Tibial artery (tissue), 4 donors: ENCODE results near the gene E2F3.

Source experiments
- DNase-seq, 2 donors: peaks; one replicate each; pipeline ENCODE4 v3.0.0-alpha.2; 2019
- H3K27ac ChIP-seq, 2 donors: fragments of 200-600 bp; sonication (generic) in 1 of 2; 1 replicate in 1 of 2; 2 replicates in 1 of 2; pipeline ENCODE4 v1.5.1; 2018 to 2019; ENCODE audit warnings: mild to moderate bottlenecking in 1 of 2
- H3K27me3 ChIP-seq, 2 donors: fragments of 200-600 bp; sonication (generic) in 1 of 2; one replicate each; pipeline versions ENCODE4 v1.5.1 to v1.6.0; 2016 to 2019
- H3K36me3 ChIP-seq, 3 donors: fragments of 200-600 bp; sonication (generic) in 2 of 3; one replicate each; pipeline ENCODE4 v1.5.1; 2016 to 2019; ENCODE audit warnings: mild to moderate bottlenecking in 2 of 3
- H3K4me1 ChIP-seq, 4 donors: fragments of 200-600 bp; sonication (generic) in 2 of 4; 1 replicate in 3 of 4; 2 replicates in 1 of 4; pipeline ENCODE4 v1.5.1; 2016 to 2019
- H3K4me3 ChIP-seq, 2 donors: fragments of 200-600 bp; sonication (generic) in 1 of 2; 1 replicate in 1 of 2; 2 replicates in 1 of 2; pipeline ENCODE4 v1.5.1; 2018 to 2019; ENCODE audit warnings: mild to moderate bottlenecking in 2 of 2
- H3K9me3 ChIP-seq, 3 donors: fragments of 200-600 bp; sonication (generic) in 1 of 3; one replicate each; pipeline ENCODE4 v1.5.1; 2016 to 2019
- intact Hi-C: fragments of 100-400 bp; cut with DNase I; formaldehyde crosslinking; loops from one replicate; pipeline ENCODE4 v1.15.0; 2023; ENCODE audit warnings: low total_unique reads
- TF ChIP-seq, protein P1 (sequence below), 2 experiments: fragments of 200-600 bp in 1 of 2; fragments of 450-650 bp in 1 of 2; IDR thresholded peaks; one replicate each; pipeline ENCODE4 v1.5.1; 2017 to 2019; ENCODE audit warnings: antibody characterized with exemption in 2 of 2, mild to moderate bottlenecking in 1 of 2, moderate library complexity in 1 of 2

Gene E2F3

GRCh38 chr6:20539387-20539786 lies 137.7 kb downstream of the E2F3 start:
- H3K4me1 ChIP-seq = peaks cover 0 to 31% (median 17%) of the 10 kb centered on the region in 4 donors
- H3K27me3 ChIP-seq = no peaks in the 10 kb centered on the region
- TF ChIP-seq, protein P1, sequence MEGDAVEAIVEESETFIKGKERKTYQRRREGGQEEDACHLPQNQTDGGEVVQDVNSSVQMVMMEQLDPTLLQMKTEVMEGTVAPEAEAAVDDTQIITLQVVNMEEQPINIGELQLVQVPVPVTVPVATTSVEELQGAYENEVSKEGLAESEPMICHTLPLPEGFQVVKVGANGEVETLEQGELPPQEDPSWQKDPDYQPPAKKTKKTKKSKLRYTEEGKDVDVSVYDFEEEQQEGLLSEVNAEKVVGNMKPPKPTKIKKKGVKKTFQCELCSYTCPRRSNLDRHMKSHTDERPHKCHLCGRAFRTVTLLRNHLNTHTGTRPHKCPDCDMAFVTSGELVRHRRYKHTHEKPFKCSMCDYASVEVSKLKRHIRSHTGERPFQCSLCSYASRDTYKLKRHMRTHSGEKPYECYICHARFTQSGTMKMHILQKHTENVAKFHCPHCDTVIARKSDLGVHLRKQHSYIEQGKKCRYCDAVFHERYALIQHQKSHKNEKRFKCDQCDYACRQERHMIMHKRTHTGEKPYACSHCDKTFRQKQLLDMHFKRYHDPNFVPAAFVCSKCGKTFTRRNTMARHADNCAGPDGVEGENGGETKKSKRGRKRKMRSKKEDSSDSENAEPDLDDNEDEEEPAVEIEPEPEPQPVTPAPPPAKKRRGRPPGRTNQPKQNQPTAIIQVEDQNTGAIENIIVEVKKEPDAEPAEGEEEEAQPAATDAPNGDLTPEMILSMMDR (IDR thresholded peaks at IDR 0.05) = no peak
- peaks cover 0 to 18% (median 7%) of the 10 kb centered on the region in 3 donors for H3K36me3 ChIP-seq
- H3K27ac ChIP-seq = no peak overlapping the region
- no peaks in the 10 kb centered on the region for H3K9me3 ChIP-seq
- H3K4me3 ChIP-seq = no peak overlapping the region
- intact Hi-C loops = loop anchor here (10.0 kb wide), 1 partner anchor 325 kb away; the partner anchor contains the start of gene MBOAT1
- no peak for DNase-seq

DNA sequence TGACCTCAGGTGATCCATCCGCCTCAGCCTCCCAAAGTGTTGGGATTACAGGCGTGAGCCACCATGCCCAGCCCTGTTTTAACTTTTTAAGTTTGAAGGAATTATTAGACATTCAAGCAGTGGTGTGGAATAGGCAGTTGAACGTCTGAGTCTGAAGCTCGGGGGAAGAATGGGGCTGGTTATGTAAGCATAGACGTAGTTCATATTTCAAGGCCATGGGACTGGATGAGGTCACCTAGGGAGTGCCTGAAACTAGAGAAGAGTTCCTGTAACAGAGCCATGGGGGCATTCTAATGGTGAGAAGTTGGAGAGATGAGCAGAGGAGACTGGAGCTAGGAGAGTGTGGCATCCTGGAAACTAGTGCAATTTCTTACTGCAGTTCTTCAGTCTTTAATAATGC lies 139.0 kb downstream of the E2F3 start:
- no peaks in the 10 kb centered on the region for H3K9me3 ChIP-seq
- H3K27ac ChIP-seq = no peak overlapping the region
- TF ChIP-seq, protein P1 (IDR thresholded peaks at IDR 0.05) = no peak
- no peaks in the 10 kb centered on the region for H3K27me3 ChIP-seq
- H3K4me3 ChIP-seq = no peak overlapping the region
- H3K4me1 ChIP-seq = peaks cover 0 to 25% (median 13%) of the 10 kb centered on the region in 4 donors
- intact Hi-C loops = no loop called here
- peaks cover 5 to 22% (median 7%) of the 10 kb centered on the region in 3 donors for H3K36me3 ChIP-seq
- DNase-seq = no peak

GRCh38 chr6:20541382-20541781 lies 139.7 kb downstream of the E2F3 start:
- Histone ChIP-seq H3K27me3 (no peaks in the 10 kb centered on the region), H3K4me1 (peaks cover 0 to 21% (median 7%) of the 10 kb centered on the region in 4 donors), H3K9me3 (no peaks in the 10 kb centered on the region), H3K27ac (no peak overlapping the region), H3K4me3 (no peak overlapping the region), H3K36me3 (peaks cover 5 to 28% (median 9%) of the 10 kb centered on the region in 3 donors)
- DNase-seq = no peak
- intact Hi-C loops = no loop called here
- TF ChIP-seq, protein P1 (IDR thresholded peaks at IDR 0.05) = no peak

DNA sequence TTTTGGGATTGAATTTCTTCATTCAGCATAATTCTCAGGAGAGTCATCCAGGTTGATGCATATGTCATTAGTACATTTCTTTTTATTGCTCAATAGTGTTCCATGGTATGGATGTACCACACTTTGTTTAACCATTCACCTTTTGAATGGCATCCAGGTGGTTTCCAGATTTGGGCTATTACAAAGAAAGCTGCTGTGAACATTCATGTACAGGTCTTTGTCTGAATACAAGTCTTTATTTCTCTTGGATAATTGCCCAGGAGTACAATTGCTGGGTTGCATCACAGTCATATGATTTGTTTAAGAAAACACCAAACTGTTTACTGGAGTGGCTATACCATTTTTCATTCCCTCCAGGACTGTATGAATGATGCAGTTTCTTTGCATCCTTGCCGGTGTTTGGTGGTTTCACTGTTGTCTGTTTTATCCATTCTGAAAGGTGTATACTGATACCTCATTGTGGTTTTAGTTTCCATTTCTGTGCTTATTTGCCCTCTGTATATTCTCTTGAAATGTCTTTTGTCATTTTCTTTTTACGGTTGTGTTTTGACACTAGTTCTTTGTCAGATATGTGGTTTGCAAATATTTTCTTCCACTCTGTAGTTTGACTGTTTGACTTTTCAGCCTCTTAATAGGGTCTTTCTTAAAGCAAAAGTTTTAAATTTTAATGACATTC lies 141.4 kb downstream of the E2F3 start:
- no peak for DNase-seq
- intact Hi-C loops = no loop called here
- H3K27ac ChIP-seq = no peak overlapping the region
- H3K27me3 ChIP-seq = no peaks in the 10 kb centered on the region
- TF ChIP-seq, protein P1 (IDR thresholded peaks at IDR 0.05) = no peak
- no peaks in the 10 kb centered on the region for H3K9me3 ChIP-seq
- peaks cover 0 to 14% (median 4%) of the 10 kb centered on the region in 4 donors for H3K4me1 ChIP-seq
- H3K4me3 ChIP-seq = no peak overlapping the region
- peaks cover 16 to 30% (median 17%) of the 10 kb centered on the region in 3 donors for H3K36me3 ChIP-seq
